GM12801 (cell line): ENCODE data around the gene SLC4A5.

ENCODE experiments used
- CTCF ChIP-seq: IDR thresholded peaks from one replicate; pipeline ENCODE4 v1.5.1; 2011; ENCODE audit warnings: control low read depth; ENCODE audit not compliant: insufficient read length; ENCODE audit errors: extremely low read depth

The SLC4A5 gene

GRCh38 chr2:74262681-74263080 lies 80.5 kb downstream of the SLC4A5 start:
- no peak for TF ChIP-seq CTCF

- no peak for TF ChIP-seq CTCF
These were observed 81.9 kb downstream of the SLC4A5 start for GRCh38 chr2:74261204-74261864.

- TF ChIP-seq CTCF: no peak
These were observed 82.7 kb downstream of the SLC4A5 start for GRCh38 chr2:74260495-74260894.

GRCh38 chr2:74259733-74260132 lies 83.5 kb downstream of the SLC4A5 start:
- TF ChIP-seq CTCF: no peak

- TF ChIP-seq CTCF: no peak
These were observed 84.0 kb downstream of the SLC4A5 start for GRCh38 chr2:74259191-74259590.

- TF ChIP-seq CTCF: no peak
These were observed 87.5 kb downstream of the SLC4A5 start for GRCh38 chr2:74255660-74256213.

GRCh38 chr2:74253971-74254310 lies 89.3 kb downstream of the SLC4A5 start:
- TF ChIP-seq CTCF: no peak
